Adrenal gland (tissue), 5 donors: ENCODE measurements around the gene CORO7.

Experiments used
- POLR2A ChIP-seq, 2 donors: fragments of 450-650 bp; IDR thresholded peaks; one replicate each; pipeline ENCODE4 v1.6.1; 2017; ENCODE audit warnings: antibody characterized with exemption in 2 of 2, mild to moderate bottlenecking in 2 of 2, moderate library complexity in 1 of 2
- TF ChIP-seq, protein P1 (sequence below), 6 experiments: fragments of 450-650 bp in 4 of 6; fragments of 200-600 bp in 2 of 6; sonication (generic) in 1 of 6; IDR thresholded peaks; 1 replicate in 5 of 6; 2 replicates in 1 of 6; pipeline versions ENCODE4 v1.5.1 to v1.8.0; 2016 to 2021; ENCODE audit warnings: antibody characterized with exemption in 6 of 6, mild to moderate bottlenecking in 2 of 6, moderate library complexity in 1 of 6
- donor health status: DM: no; HTN: no; CAD: no.

DNA sequence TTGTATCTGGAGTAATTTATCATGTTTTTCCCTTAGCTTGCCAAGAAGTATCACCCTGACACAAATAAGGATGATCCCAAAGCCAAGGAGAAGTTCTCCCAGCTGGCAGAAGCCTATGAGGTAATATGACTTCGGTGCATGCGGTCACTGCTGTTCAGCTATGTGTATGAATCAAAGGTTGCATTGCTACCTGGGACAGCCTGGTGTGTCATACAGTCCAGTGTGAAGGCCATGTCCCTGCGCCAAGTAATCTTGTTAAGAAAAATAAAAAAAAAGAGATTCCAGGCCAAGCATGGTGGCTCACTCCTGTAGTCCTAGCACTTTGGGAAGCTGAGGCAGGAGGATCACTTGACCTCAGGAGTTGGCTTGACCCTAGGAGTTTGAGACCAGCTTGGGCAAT lies 21.0 kb upstream of the CORO7 start:
- no peak for TF ChIP-seq POLR2A (IDR thresholded peaks at IDR 0.05)
- TF ChIP-seq, protein P1, sequence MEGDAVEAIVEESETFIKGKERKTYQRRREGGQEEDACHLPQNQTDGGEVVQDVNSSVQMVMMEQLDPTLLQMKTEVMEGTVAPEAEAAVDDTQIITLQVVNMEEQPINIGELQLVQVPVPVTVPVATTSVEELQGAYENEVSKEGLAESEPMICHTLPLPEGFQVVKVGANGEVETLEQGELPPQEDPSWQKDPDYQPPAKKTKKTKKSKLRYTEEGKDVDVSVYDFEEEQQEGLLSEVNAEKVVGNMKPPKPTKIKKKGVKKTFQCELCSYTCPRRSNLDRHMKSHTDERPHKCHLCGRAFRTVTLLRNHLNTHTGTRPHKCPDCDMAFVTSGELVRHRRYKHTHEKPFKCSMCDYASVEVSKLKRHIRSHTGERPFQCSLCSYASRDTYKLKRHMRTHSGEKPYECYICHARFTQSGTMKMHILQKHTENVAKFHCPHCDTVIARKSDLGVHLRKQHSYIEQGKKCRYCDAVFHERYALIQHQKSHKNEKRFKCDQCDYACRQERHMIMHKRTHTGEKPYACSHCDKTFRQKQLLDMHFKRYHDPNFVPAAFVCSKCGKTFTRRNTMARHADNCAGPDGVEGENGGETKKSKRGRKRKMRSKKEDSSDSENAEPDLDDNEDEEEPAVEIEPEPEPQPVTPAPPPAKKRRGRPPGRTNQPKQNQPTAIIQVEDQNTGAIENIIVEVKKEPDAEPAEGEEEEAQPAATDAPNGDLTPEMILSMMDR (IDR thresholded peaks at IDR 0.05) = no peak
